NCI-H524 treated with DMSO at 0.1 percent for 48 hours (cell line): ENCODE results near the gene TMF1.

Experiments used
- DNase-seq: peaks from one replicate; lab custom pipeline; 2025; lab: John Stamatoyannopoulos, UW

Gene TMF1

GRCh38 chr3:69051756-69052471 is at the start of gene TMF1:
TMF1 (minus strand) TSS chr3:69052333; CDS start chr3:69052086, 247 bp downstream.
- DNase-seq: no peak

GRCh38 chr3:69099576-69099975 is 47.4 kb upstream of the TMF1 start:
- no peak for DNase-seq

- no peak for DNase-seq
These were observed 45.4 kb upstream of the TMF1 start for GRCh38 chr3:69097407-69098086.

- DNase-seq: no peak
These were observed 44.2 kb upstream of the TMF1 start for GRCh38 chr3:69096299-69096698.

GRCh38 chr3:69095636-69096035 is 43.5 kb upstream of the TMF1 start:
- no peak for DNase-seq

GRCh38 chr3:69094467-69095205 is 42.5 kb upstream of the TMF1 start:
- no peak for DNase-seq

- DNase-seq: no peak
These were observed 39.9 kb upstream of the TMF1 start for GRCh38 chr3:69092030-69092516.

GRCh38 chr3:69091389-69092029 is 39.4 kb upstream of the TMF1 start:
- DNase-seq: no peak

- DNase-seq: no peak
These were observed 37.9 kb upstream of the TMF1 start for GRCh38 chr3:69090021-69090420.

GRCh38 chr3:69088063-69088462 is 35.9 kb upstream of the TMF1 start:
- no peak for DNase-seq

GRCh38 chr3:69087030-69087791 is 35.1 kb upstream of the TMF1 start:
- DNase-seq: no peak

GRCh38 chr3:69085833-69086722 is 33.9 kb upstream of the TMF1 start:
- no peak for DNase-seq

- no peak for DNase-seq
These were observed 33.2 kb upstream of the TMF1 start for GRCh38 chr3:69085168-69085832.

- DNase-seq: peak; percentile 39
These were observed 32.4 kb upstream of the TMF1 start, which contains the start of gene ARL6IP5 for GRCh38 chr3:69084326-69085167. ARL6IP5 (plus strand) TSS chr3:69084937; CDS start chr3:69085048, 111 bp downstream.

- no peak for DNase-seq
These were observed 30.7 kb upstream of the TMF1 start for GRCh38 chr3:69082805-69083204.

GRCh38 chr3:69082361-69082760 is 30.2 kb upstream of the TMF1 start:
- DNase-seq: no peak

GRCh38 chr3:69081583-69082262 is 29.6 kb upstream of the TMF1 start:
- peak; percentile 35 for DNase-seq

- DNase-seq: peak; percentile 47
These were observed 28.2 kb upstream of the TMF1 start, which contains the start of gene UBA3 for GRCh38 chr3:69080233-69080920. UBA3 (minus strand) TSS chr3:69080365; CDS start chr3:69080353, 12 bp downstream.
